HG02798 (cell line): ENCODE results near the gene DGAT2.
A peak's percentile ranks its signal among the peaks of the same experiment; 100 is the strongest.

Source experiments
- ATAC-seq: cut with Tn5 transposase; IDR thresholded peaks from one replicate; pipeline ENCODE4 v1.9.1; 2021; ENCODE audit warnings: mild to moderate bottlenecking; ENCODE audit not compliant: unreplicated experiment, poor library complexity

DGAT2 gene

GRCh38 chr11:75777461-75778110 is 9.0 kb downstream of the DGAT2 start:
- ATAC-seq, result no peak

- ATAC-seq, result no peak
These were observed 10.4 kb downstream of the DGAT2 start for GRCh38 chr11:75778962-75779361.

- no peak for ATAC-seq
These were observed 11.4 kb downstream of the DGAT2 start for GRCh38 chr11:75779960-75780359.

- no peak for ATAC-seq
These were observed 12.3 kb downstream of the DGAT2 start for GRCh38 chr11:75780888-75781287.

GRCh38 chr11:75781296-75781695 is 12.7 kb downstream of the DGAT2 start:
- no peak for ATAC-seq

- ATAC-seq, result no peak
These were observed 13.3 kb downstream of the DGAT2 start for GRCh38 chr11:75781831-75782230.

- no peak for ATAC-seq
These were observed 14.1 kb downstream of the DGAT2 start for GRCh38 chr11:75782540-75783263.

GRCh38 chr11:75783416-75784084 is 15.0 kb downstream of the DGAT2 start:
- no peak for ATAC-seq

GRCh38 chr11:75784085-75784478 is 15.5 kb downstream of the DGAT2 start:
- no peak for ATAC-seq

GRCh38 chr11:75784506-75784905 is 15.9 kb downstream of the DGAT2 start:
- no peak for ATAC-seq

- no peak for ATAC-seq
These were observed 16.6 kb downstream of the DGAT2 start for GRCh38 chr11:75785187-75785586.

- ATAC-seq, result peak; percentile 84
These were observed 17.6 kb downstream of the DGAT2 start for GRCh38 chr11:75786101-75786736.

GRCh38 chr11:75789521-75789920 is 20.9 kb downstream of the DGAT2 start:
- ATAC-seq, result no peak

- ATAC-seq, result no peak
These were observed 22.4 kb downstream of the DGAT2 start for GRCh38 chr11:75790986-75791385.

GRCh38 chr11:75792127-75792731 is 23.7 kb downstream of the DGAT2 start:
- ATAC-seq, result no peak

- no peak for ATAC-seq
These were observed 24.6 kb downstream of the DGAT2 start for GRCh38 chr11:75792997-75793800.

GRCh38 chr11:75793966-75794365 is 25.4 kb downstream of the DGAT2 start:
- no peak for ATAC-seq

- ATAC-seq, result no peak
These were observed 26.9 kb downstream of the DGAT2 start for GRCh38 chr11:75795276-75796090.

GRCh38 chr11:75796091-75796435 is 27.5 kb downstream of the DGAT2 start:
- no peak for ATAC-seq
